HG03558 (cell line): Measurements from ENCODE around the gene ATXN1.
"Not testable (repeated sequence)": the region's sequence is repeated elsewhere in the genome, so short reads cannot be mapped to it uniquely, and the experiment has no call there.

Experiments used
- ATAC-seq: cut with Tn5 transposase; IDR thresholded peaks from one replicate; pipeline ENCODE4 v1.9.1; 2021; ENCODE audit warnings: moderate number of reproducible peaks; ENCODE audit not compliant: unreplicated experiment; ENCODE audit errors: extremely low read depth

ATXN1 gene

GRCh38 chr6:16555550-16555949 lies 205.7 kb downstream of the ATXN1 start:
- no peak for ATAC-seq

DNA sequence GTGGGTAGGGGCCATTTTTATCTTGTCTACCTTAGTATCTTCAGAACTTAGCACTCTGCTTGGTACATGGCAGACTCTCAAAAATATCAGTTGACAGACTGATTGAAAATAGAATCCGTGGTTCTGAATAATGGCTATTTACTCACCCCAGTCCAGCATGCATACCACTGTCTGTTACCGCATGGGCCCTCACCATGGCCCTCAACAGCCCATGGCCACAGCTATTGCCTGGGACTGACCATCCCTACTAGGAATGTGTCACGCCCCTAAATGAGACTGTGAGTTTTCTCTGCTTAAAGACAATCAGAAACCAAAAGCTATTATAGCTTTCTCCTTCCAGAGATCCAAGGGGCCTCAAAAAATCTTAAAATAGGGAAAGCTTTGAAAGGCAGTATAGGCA lies 207.7 kb downstream of the ATXN1 start:
- ATAC-seq, result no peak

DNA sequence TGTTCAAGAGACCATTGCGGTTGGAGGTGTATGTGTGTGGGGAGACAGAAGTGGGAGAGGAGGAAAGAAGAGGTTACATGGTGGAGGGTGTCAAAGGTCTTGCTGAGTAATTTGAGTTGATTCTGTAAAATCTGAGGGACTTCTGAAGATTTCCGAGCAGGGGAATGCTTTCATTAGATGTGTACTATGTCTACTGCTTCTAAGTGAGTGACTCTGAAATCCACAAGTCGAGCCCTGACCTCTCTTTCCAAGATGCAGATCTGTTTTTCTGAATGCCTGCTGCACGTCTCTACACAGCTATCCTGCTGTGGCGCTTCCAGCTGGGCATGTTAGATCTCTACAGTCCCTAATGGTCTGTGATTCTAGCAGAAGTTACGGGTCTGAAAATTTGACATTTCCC lies 209.8 kb downstream of the ATXN1 start:
- ATAC-seq, result no peak

DNA sequence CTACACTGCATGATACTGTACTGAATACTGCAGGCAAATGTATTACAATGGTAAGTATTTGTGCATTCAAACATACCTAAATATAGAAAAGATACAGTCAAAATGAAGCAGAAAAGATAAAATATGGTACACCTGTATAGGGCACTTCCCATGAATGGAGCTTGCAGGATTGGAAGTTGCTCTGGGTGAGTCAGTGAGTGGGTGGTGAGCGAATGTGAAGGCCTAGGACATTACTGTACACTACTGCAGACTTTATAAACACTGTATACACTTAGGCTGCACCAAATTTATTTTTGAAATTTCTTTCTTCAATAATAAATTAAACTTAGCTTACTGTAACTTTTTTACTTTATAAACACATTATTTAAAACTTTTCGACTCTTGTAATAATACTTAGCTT lies 213.1 kb downstream of the ATXN1 start:
- ATAC-seq, result no peak

- ATAC-seq, result no peak
Observed at GRCh38 chr6:16547587-16547986, 213.7 kb downstream of the ATXN1 start.

DNA sequence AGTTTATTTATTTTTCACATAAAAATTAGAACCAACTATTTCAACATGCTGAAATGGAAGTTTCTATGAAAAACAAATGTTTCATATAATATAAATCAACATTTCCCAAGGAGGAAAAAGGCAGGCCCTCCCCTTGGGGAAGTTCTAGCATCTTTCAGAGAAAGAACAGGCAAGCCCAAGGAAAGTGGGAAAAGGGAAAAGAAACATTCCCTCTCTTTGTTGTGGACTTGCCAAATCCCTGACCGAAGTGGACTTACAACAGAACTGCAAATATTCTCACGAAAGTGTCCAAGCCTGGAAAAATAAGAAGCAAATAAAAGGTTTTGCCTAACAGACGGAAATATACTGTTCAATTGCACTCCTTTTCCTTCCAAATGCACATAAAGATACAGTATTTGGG lies 214.4 kb downstream of the ATXN1 start:
- no peak for ATAC-seq

GRCh38 chr6:16545382-16545781 lies 215.9 kb downstream of the ATXN1 start:
- ATAC-seq, result no peak

DNA sequence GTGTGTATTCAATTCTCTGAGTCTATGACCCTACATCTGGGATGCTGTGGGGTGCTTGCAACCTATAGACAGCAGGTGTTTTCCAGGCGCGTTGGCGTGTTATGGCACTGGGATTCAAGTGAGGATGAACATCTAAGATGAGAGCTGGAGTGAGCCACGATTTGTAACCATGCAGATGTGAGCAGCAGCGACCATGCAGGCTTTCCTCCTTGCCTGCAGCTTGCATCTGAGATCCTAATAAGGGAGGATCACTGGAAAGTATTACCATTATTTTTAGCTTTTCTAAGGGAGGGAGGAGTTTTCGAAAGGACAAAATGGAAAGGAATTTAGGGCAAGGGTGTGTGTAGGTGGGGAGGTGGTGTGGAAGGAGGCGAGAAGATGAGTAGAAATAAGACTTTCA lies 216.7 kb downstream of the ATXN1 start:
- no peak for ATAC-seq

DNA sequence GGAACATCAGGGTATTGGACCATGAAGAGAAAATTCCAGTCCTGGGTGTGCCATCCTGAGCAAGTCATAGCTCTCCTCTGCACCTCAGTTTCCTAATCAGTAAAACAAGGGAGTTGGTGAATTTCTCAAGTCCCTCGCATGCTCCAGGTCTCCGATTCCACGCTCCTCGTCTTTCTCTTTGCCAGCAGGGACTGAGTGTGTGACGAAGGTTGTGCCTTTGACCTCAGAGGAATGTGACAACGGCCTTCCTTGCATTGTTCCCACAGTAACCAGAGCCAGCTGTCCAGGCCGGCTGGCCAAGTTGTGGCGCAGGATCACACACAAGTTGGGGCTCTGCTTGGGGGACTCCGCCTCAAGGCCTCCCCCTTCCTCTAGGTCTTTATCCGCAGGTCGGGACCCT lies 217.3 kb downstream of the ATXN1 start:
- ATAC-seq, result no peak

DNA sequence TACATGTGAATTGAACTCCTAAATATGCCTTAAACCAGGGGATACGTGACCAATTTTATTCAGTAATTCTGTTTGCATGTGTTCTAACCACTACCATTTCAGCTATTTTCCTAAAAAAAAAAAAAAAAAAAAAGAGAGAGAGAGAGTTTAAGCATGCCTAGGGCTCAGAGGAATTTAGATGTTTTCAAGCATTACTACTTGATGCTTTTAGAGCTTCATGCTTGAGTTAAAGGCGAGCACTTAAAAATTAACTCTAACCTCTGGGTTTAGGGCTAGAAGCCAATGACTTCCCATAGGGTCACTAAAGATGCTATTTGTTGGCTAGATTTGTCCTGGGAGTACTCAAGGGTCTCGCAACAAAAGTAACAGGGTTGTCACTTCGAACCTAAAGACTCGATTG lies 217.7 kb downstream of the ATXN1 start:
- no peak for ATAC-seq

DNA sequence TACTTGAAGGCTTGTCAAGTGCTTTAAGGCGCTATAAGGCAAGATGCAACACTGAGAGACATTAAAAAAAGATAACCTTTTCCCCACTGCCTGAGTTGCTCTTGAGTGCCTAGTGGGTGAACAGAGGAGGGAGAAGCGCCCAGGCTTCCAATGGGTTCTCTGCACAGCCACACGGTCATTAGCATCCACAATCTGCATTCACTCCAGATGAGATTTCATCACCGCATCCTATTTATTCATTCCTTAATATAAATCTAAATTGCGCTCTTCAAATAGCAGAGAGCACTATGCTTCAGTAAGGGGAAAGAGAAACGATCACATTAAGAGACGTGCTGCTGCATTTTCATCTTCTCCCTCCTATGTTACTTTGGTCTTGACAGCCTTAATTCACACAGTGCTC lies 219.2 kb downstream of the ATXN1 start:
- no peak for ATAC-seq

DNA sequence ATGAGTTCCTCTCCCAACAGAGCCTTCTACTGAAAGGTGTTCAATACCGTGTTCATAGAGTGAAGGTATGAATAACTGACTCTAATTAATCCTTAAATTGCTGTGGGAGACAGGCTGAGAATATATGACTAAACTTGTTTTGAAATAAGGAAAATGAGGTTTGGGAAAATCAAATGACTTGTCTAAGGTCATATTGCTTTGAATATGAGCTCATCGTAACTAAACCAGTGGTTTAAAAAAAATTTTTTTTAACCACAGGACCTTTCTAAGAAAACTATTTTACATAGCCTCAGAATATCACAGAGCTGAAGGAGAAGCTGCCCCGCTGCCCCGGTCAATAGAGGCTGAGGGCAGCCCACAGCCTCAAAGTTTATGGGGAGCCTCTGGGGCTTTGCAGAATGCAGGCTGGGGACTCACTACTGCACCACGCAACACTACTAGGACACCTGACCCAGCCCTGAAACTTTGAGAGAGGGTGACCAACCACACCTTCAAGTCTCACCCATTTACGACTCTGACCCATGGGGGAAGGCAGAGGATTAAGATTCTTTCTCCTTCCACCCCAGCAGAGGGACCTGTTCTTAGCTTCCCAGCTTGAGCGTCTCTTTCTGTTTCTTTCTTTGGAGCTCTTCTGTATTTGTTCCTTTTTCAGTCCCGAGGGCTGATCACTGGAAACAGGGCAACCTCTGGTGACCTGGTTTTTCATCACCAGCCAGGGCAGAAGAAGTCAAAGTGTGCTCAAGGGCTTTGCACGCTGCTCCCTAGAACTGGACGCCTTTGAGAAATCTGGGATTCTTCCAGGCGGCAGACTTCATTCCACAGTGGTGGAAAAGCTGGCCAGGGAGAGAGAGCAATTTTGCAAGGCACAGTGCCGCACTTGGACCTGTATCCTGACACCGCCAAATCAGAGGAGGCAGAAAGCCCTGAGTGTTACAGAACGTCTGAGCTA lies 220.2 kb downstream of the ATXN1 start:
- peak; percentile 73 for ATAC-seq

DNA sequence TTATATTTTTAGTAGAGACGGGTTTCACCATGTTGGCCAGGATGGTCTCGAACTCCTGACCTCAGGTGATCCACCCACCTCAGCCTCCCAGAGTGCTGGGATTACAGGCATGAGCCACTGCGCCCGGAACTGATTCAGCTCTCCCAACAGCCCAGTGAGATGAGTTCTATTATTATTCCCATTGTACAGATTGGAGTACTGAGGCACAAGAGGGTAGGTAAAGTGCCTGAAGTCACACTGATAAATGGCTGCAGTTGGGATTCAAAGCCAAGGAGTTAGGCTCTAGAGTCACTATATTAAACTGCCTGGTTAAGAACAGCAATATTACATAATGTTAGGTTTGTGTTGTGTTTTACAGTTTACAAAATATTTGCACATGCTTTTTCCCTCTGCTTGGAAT lies 220.9 kb downstream of the ATXN1 start:
- not testable (repeated sequence) for ATAC-seq

GRCh38 chr6:16539086-16539931 lies 222.0 kb downstream of the ATXN1 start:
- ATAC-seq, result no peak

- no peak for ATAC-seq
Observed at GRCh38 chr6:16535564-16535963, 225.7 kb downstream of the ATXN1 start.

DNA sequence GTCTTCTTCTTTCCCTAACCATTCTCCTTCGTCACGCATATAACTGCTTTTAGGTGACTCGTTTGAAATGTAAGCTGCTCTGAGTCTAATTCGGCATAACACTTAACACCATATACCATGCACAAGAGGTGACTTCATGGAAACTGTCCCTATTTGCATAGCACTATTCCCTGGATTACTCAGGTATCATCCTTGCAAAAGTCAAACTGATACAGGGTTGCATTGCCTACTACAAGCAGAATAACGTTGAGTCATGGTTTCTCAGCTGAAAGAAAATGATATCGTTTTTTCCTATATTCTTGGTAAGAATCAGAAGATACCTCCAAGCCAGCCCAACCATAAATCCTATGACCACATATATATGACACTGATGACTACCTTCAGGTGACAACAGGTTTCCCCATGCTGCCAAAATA lies 227.5 kb downstream of the ATXN1 start:
- ATAC-seq, result no peak

GRCh38 chr6:16533210-16533609 lies 228.1 kb downstream of the ATXN1 start:
- no peak for ATAC-seq

- ATAC-seq, result no peak
Observed at GRCh38 chr6:16527691-16528090, 233.6 kb downstream of the ATXN1 start.

DNA sequence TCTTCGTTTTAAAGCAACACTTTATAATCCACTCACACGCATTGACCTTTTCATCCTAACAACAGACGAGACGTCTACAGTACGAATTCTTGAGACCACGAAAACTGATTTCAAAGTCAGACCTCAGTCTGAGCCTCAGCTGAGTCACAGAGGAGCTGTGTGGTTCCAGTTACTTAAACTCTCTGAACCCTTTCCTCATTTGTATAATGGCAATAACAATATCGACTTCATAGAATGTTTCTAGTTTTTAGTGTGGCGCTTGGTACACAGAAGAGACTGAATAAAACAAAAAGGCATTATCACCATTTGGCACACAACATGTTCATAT lies 236.9 kb downstream of the ATXN1 start:
- ATAC-seq, result no peak

- no peak for ATAC-seq
Observed at GRCh38 chr6:16523606-16524379, 237.5 kb downstream of the ATXN1 start.

DNA sequence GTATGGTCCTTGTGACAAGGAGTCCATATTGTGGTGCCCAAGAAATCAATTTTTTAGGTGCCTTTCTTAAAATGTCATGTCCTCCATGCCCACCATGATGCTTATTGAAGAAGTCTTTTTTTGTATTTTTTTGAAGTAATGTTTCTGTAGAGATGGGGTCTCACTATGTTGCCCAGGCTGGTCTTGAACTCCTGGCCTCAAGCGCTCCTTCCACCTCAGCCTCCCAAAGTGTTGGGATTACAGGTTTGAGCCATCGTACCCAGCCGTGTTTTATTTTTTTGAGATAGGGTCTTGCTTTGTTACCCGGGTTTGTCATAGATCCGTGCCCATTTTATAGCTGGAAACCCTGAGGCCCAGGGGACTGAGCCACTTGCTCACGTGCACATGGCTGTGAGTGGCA lies 238.3 kb downstream of the ATXN1 start:
- no peak for ATAC-seq
